Lower lobe of right lung (tissue), 2 donors: ENCODE measurements around the gene PELI3. TPM values are rescaled to one million over a fixed set of nuclear protein-coding genes. Genes with fewer than 3 reads are reported as not detected.
"Not testable (repeated sequence)": the region's sequence is repeated elsewhere in the genome, so short reads cannot be mapped to it uniquely, and the experiment has no call there.

ENCODE experiments used
- ATAC-seq, 2 donors: fragments of 200-7000 bp; cut with Tn5 transposase; one replicate each; pipeline ENCODE4 v1.9.1; 2020 to 2022; ENCODE audit warnings: mild to moderate bottlenecking in 2 of 2, moderate library complexity in 2 of 2
- DNase-seq: peaks from one replicate; pipeline ENCODE4 v3.0.0-alpha.2; 2020
- H3K27ac ChIP-seq: fragments of 200-600 bp; one replicate; pipeline ENCODE4 v1.8.0; 2022
- H3K27me3 ChIP-seq: fragments of 200-600 bp; one replicate; pipeline ENCODE4 v1.8.0; 2022; ENCODE audit warnings: low read depth
- H3K36me3 ChIP-seq: fragments of 200-600 bp; one replicate; pipeline ENCODE4 v1.8.0; 2022; ENCODE audit warnings: mild to moderate bottlenecking
- H3K4me1 ChIP-seq: fragments of 200-600 bp; one replicate; pipeline ENCODE4 v1.8.0; 2022
- H3K4me3 ChIP-seq: fragments of 200-600 bp; one replicate; pipeline ENCODE4 v1.8.0; 2022; ENCODE audit warnings: mild to moderate bottlenecking
- H3K9me3 ChIP-seq: fragments of 200-600 bp; one replicate; pipeline ENCODE4 v1.8.0; 2022
- intact Hi-C: fragments of 100-400 bp; cut with DNase I; formaldehyde crosslinking; loops from one replicate; pipeline ENCODE4 v1.11.0; 2022
- total RNA-seq: library from RNA; stranded (reverse); fragmentation: NEBNext Ultra II Directional; extraction: Animal tissue kit (Norgen Biotek cat#: 25700); gene quantifications from one replicate; pipeline ENCODE4 v1.2.1, GENCODE V29; 2021
- TF ChIP-seq, protein P1 (sequence below): fragments of 200-600 bp; IDR thresholded peaks from one replicate; pipeline ENCODE4 v1.8.0; 2022; ENCODE audit warnings: antibody characterized with exemption, mild to moderate bottlenecking
- donor health status: DM: no; HTN: yes; CAD: no; lungs with severe emphysema.

Gene PELI3
- total RNA-seq, 1 donor from 2014 or later = 21.4 TPM

DNA sequence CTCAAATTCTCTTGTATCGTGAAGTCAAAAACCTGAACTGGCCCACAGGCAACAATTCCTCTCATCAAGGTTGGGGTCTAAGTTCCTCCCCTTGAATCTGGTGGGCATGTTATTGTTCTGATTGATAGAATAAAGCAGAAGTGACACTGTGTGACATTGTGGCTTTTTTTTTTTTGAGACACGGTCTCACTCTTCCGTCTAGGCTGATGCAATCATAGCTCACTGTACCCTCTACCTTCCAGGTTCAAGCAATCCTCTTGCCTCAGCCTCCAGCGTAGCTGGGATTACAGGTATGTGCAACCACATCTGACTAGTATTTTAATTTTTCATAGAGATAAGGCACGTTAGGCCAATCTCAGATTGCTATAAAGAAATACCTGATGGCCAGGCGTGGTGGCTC, 8.9 kb upstream of the PELI3 start:
- H3K27me3 ChIP-seq = no peaks in the 10 kb centered on the region
- DNase-seq = no peak
- no peaks in the 10 kb centered on the region for H3K4me1 ChIP-seq
- intact Hi-C loops = no loop called here
- TF ChIP-seq, protein P1, sequence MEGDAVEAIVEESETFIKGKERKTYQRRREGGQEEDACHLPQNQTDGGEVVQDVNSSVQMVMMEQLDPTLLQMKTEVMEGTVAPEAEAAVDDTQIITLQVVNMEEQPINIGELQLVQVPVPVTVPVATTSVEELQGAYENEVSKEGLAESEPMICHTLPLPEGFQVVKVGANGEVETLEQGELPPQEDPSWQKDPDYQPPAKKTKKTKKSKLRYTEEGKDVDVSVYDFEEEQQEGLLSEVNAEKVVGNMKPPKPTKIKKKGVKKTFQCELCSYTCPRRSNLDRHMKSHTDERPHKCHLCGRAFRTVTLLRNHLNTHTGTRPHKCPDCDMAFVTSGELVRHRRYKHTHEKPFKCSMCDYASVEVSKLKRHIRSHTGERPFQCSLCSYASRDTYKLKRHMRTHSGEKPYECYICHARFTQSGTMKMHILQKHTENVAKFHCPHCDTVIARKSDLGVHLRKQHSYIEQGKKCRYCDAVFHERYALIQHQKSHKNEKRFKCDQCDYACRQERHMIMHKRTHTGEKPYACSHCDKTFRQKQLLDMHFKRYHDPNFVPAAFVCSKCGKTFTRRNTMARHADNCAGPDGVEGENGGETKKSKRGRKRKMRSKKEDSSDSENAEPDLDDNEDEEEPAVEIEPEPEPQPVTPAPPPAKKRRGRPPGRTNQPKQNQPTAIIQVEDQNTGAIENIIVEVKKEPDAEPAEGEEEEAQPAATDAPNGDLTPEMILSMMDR = no peak
- no peak overlapping the region for H3K4me3 ChIP-seq
- no peaks in the 10 kb centered on the region for H3K36me3 ChIP-seq
- ATAC-seq = peak; percentile 24 to 43
- no peak overlapping the region for H3K27ac ChIP-seq
- no peaks in the 10 kb centered on the region for H3K9me3 ChIP-seq

DNA sequence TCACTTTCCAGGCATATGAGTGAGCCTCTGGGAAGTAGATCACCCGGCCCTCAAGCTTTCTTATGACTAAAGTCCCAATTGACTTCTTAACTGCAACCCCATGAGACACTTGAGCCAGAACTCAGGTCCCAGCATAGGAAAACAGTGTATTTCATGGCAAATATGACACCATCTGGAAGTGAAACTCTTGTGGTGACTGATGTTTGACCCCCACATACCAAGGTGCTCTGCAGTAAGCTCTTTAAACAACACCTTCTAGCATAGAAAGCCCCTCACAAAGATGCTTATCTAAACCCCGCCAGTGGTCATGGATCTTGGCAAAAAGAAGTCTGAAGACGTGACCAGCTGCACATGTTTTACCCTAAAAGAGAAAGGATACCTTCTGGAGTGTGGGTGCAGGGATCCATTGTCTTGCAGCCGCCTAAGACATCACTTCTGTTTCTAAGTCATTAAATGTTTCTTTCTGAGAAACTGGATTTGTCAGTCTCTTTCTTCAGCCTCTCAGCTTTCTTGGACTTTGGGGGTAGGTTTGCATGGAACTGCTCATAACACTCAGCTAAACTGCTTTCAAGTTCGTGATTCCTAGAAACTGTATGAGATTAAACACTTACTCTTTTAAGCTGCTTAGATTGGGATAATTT, 7.4 kb upstream of the PELI3 start:
- no peak for ATAC-seq
- Histone ChIP-seq H3K36me3 (no peaks in the 10 kb centered on the region), H3K27ac (no peak overlapping the region), H3K4me3 (no peak overlapping the region), H3K9me3 (no peaks in the 10 kb centered on the region), H3K4me1 (no peaks in the 10 kb centered on the region), H3K27me3 (no peaks in the 10 kb centered on the region)
- TF ChIP-seq, protein P1 = no peak
- DNase-seq = no peak
- intact Hi-C loops = no loop called here

DNA sequence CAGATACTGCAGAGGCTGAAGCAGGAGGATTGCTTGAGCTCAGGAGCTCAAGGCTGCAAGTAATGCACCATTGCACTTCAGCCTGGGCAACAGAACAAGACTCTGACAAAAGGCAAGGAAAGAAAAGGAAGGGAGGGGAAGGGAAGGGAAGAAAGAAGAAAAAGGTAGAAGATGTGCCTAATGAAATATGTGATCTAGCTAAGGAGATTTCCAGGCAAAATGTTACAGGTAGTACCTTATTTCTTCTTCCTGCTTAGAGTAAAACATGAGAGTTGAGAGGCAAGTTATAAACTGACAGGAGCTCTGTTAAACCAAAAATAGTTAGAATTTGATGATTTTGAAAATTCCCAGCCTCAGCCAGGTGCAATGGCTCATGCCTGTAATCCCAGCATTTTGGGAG, 4.7 kb upstream of the PELI3 start:
- intact Hi-C loops = no loop called here

DNA sequence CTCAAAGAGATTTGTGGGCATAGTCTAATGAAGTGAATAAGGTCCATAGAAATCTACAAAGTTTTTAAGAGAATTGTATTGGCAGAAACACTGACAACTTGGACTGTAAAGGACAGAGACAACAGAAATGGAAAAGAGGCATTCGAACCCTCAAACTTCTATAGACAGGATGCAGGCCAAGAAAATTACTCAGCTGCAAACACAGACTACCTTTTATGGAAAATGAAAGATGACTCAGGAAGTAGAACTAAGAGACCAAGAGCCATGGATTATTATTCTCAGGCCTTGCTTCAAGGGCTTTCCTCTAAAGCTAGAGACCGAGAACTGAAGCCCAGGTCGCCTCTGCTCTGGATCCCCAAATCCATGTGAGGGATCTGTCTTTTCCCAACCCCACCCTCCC, 3.8 kb upstream of the PELI3 start:
- H3K4me1 ChIP-seq = peaks cover 14% of the 10 kb centered on the region
- no peaks in the 10 kb centered on the region for H3K27me3 ChIP-seq
- TF ChIP-seq, protein P1 = no peak
- no peaks in the 10 kb centered on the region for H3K36me3 ChIP-seq
- H3K27ac ChIP-seq = no peak overlapping the region
- no peaks in the 10 kb centered on the region for H3K9me3 ChIP-seq
- DNase-seq = no peak
- intact Hi-C loops = no loop called here
- H3K4me3 ChIP-seq = no peak overlapping the region
- ATAC-seq = no peak

More for the DNA sequence above, 4.7 kb upstream of the PELI3 start:
- H3K9me3 ChIP-seq = no peaks in the 10 kb centered on the region
- H3K27me3 ChIP-seq = no peaks in the 10 kb centered on the region
- H3K4me3 ChIP-seq = no peak overlapping the region
- DNase-seq (no peak), ATAC-seq (no peak)
- H3K36me3 ChIP-seq = no peaks in the 10 kb centered on the region
- TF ChIP-seq, protein P1 = no peak
- H3K4me1 ChIP-seq = peaks cover 7% of the 10 kb centered on the region
- H3K27ac ChIP-seq = no peak overlapping the region

DNA sequence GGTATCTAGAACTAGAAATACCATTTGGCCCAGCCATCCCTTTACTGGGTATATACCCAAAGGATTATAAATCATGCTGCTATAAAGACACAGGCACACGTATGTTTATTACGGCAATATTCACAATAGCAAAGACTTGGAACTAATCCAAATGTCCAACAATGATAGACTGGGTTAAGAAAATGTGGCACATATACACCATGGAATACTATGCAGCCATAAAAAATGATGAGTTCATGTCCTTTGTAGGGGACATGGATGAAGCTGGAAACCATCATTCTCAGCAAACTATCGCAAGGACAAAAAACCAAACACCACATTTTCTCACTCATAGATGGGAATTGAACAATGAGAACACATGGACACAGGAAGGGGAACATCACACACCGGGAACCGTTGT, 2.6 kb upstream of the PELI3 start:
- H3K27ac ChIP-seq, H3K9me3 ChIP-seq, DNase-seq, H3K36me3 ChIP-seq, intact Hi-C loops, ATAC-seq, H3K27me3 ChIP-seq, H3K4me3 ChIP-seq: not testable (repeated sequence)
- peaks cover 25% of the 10 kb centered on the region for H3K4me1 ChIP-seq

DNA sequence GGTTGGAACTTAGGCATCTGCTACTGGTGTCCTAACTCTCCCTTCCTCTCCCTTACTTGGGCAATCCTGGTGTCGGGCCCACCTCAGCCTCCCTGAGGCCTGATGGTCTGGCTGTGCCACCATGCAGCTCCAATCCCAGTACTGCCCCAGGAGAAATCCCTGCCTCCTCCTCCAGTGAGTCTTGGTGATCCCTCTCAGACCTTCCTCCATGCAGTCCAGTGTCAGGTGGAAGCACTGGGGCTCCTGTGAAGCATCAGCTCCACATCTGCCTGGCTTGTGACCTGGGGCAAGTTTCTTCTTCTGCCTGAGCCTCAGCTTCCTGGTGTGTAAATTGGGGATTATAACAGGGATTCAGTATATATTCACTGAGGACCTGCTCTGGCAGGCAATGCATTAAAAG, 1.8 kb upstream of the PELI3 start:
- no peaks in the 10 kb centered on the region for H3K9me3 ChIP-seq
- TF ChIP-seq, protein P1 = no peak
- H3K27ac ChIP-seq = no peak overlapping the region
- no peak for DNase-seq
- no peak for ATAC-seq
- intact Hi-C loops = no loop called here
- H3K4me3 ChIP-seq = no peak overlapping the region
- peaks cover 25% of the 10 kb centered on the region for H3K4me1 ChIP-seq
- H3K27me3 ChIP-seq = no peaks in the 10 kb centered on the region
- H3K36me3 ChIP-seq = no peaks in the 10 kb centered on the region
